ENCODE data around the gene RCE1. TPM values are rescaled to one million over a fixed set of nuclear protein-coding genes. Genes with fewer than 3 reads are reported as not detected.

Gene RCE1
- total RNA-seq, 2 donors from 2014 or later, result 34.5 to 37.5 TPM

DNA sequence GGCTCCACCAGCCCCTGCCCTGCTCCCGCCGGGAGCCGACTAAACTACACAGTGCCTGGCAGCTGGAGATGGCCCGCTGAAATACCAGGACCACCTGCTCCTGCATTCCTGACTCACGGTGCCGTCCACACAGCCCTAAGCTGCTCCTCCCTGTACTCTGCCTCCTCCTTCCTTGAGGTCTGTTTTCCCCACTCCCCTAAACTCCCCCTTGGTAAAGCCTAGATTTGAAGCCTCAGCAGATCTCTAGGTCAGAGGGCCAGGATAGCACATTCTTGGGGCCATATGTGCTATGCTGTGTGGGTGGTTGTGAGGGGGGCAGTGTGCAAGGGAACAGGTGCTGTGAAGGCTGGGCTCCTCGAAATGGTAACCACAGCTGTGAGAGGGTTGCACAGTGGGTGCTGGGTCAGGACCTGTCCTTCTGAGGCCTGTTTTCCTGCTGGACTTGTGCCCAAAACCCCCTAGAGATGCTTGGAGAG lies 23.3 kb downstream of the RCE1 start:
- Mint-ChIP-seq H3K9me3 (no peaks in the 10 kb centered on the region), H3K4me1 (no peaks in the 10 kb centered on the region), H3K27me3 (ENCODE audit: insufficient read depth) (no peaks in the 10 kb centered on the region), H3K36me3 (ENCODE audit: low read depth) (no peaks in the 10 kb centered on the region), H3K27ac (no peak overlapping the region), H3K4me3 (no peak overlapping the region)
- DNase-seq, result no peak
- TF ChIP-seq, protein P1, sequence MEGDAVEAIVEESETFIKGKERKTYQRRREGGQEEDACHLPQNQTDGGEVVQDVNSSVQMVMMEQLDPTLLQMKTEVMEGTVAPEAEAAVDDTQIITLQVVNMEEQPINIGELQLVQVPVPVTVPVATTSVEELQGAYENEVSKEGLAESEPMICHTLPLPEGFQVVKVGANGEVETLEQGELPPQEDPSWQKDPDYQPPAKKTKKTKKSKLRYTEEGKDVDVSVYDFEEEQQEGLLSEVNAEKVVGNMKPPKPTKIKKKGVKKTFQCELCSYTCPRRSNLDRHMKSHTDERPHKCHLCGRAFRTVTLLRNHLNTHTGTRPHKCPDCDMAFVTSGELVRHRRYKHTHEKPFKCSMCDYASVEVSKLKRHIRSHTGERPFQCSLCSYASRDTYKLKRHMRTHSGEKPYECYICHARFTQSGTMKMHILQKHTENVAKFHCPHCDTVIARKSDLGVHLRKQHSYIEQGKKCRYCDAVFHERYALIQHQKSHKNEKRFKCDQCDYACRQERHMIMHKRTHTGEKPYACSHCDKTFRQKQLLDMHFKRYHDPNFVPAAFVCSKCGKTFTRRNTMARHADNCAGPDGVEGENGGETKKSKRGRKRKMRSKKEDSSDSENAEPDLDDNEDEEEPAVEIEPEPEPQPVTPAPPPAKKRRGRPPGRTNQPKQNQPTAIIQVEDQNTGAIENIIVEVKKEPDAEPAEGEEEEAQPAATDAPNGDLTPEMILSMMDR (conservative IDR thresholded peaks at IDR 0.05), result no peak
- H3K9me3 ChIP-seq (ENCODE audit: control insufficient read depth, low read length), result no peaks in the 10 kb centered on the region
- no peaks in the 10 kb centered on the region for H3K4me1 ChIP-seq (ENCODE audit: control insufficient read depth, insufficient read depth, low read length)
- H3K4me3 ChIP-seq (ENCODE audit: low read length), result no peak overlapping the region
- no peaks in the 10 kb centered on the region for H3K27me3 ChIP-seq (ENCODE audit: control insufficient read depth, insufficient read depth, low read length, poor library complexity, severe bottlenecking)
- no peaks in the 10 kb centered on the region for H3K36me3 ChIP-seq (ENCODE audit: control insufficient read depth, insufficient read depth, low read length)
- no peak overlapping the region for H3K27ac ChIP-seq (ENCODE audit: low read depth, low read length)
- no peak overlapping the region for H3K9ac ChIP-seq (ENCODE audit: extremely low read depth, low read length, poor library complexity, severe bottlenecking)
- 82 to 92% methylated on average over 6 to 7 of the region's 7 CpGs for WGBS, 2 experiments (ENCODE audit: insufficient coverage in 1 of 2, insufficient read length in 1 of 2)

DNA sequence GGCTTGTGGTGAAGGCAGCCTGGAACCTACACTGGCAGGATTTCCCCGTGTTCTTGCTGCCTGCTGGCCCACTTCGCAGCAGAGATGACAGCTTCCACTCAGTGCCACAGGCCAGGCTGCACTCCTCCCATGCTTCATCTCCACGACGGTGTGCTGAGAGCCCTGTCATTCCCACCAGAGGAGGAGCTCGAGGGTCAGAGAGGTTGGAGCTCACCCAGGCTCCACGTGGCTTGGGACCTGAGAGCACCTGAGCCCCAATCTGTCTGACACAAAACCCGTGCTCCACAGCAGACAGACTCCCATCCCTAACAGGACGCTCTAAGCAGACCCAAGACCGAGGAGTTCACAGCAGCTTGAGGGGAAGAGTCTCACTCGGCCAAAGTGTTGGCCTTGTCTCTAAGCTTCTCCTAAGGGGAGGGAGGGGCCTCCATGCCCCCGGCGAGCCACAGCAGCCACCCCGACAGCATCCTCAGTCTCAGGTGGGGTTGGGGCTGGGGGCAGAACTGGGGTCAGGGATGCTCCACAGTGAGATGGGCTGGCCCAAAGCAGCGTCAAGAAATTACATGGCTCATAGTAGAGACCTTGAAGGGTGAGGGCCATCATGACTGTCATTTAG lies 24.3 kb downstream of the RCE1 start:
- Histone ChIP-seq H3K27ac (ENCODE audit: low read depth, low read length) (no peak overlapping the region), H3K36me3 (ENCODE audit: control insufficient read depth, insufficient read depth, low read length) (no peaks in the 10 kb centered on the region), H3K27me3 (ENCODE audit: control insufficient read depth, insufficient read depth, low read length, poor library complexity, severe bottlenecking) (no peaks in the 10 kb centered on the region), H3K9ac (ENCODE audit: extremely low read depth, low read length, poor library complexity, severe bottlenecking) (no peak overlapping the region), H3K9me3 (ENCODE audit: control insufficient read depth, low read length) (no peaks in the 10 kb centered on the region), H3K4me3 (ENCODE audit: low read length) (no peak overlapping the region), H3K4me1 (ENCODE audit: control insufficient read depth, insufficient read depth, low read length) (no peaks in the 10 kb centered on the region)
- H3K4me3 Mint-ChIP-seq, result no peak overlapping the region
- peak; percentile 73 for DNase-seq
- no peaks in the 10 kb centered on the region for H3K27me3 Mint-ChIP-seq (ENCODE audit: insufficient read depth)
- H3K4me1 Mint-ChIP-seq, result no peaks in the 10 kb centered on the region
- H3K36me3 Mint-ChIP-seq (ENCODE audit: low read depth), result no peaks in the 10 kb centered on the region
- H3K27ac Mint-ChIP-seq, result no peak overlapping the region
- TF ChIP-seq, protein P1 (conservative IDR thresholded peaks at IDR 0.05), result peak; percentile 50
- 88 to 90% methylated on average over 8 to 14 of the region's 14 CpGs for WGBS, 2 experiments (ENCODE audit: insufficient coverage in 1 of 2, insufficient read length in 1 of 2)
- no peaks in the 10 kb centered on the region for H3K9me3 Mint-ChIP-seq

DNA sequence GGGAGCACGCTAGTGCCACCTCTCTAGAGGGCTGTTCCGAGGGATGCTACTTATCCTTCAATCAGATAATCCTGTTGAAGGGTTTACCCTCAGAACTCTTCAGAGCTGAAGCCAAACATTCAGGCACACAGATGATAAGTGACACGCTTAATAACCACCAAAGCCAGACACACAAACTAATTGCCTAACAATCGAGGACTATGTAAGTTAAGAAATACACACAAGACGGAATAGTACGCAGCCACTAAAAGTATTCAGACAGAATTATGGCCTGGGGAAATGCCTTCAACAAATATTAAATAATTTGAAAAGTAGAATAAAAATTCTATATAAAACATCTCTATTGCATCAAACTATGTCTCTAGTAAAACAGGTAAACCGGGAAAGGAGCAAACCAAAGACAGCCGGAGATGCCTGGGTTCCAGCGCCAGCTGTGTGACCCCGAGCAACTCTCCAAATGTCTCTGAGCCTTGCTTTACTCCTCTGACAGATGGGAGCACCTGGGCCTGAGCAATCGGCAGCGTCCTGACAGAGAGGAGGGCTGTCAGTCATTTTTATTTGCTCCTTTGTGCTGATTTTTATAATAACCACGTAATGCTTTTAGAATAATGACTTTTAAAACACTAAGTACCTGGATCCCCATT lies 25.0 kb downstream of the RCE1 start:
- no peaks in the 10 kb centered on the region for H3K4me1 Mint-ChIP-seq
- Histone ChIP-seq H3K4me3 (ENCODE audit: low read length) (no peak overlapping the region), H3K4me1 (ENCODE audit: control insufficient read depth, insufficient read depth, low read length) (no peaks in the 10 kb centered on the region), H3K9me3 (ENCODE audit: control insufficient read depth, low read length) (no peaks in the 10 kb centered on the region), H3K27me3 (ENCODE audit: control insufficient read depth, insufficient read depth, low read length, poor library complexity, severe bottlenecking) (no peaks in the 10 kb centered on the region), H3K9ac (ENCODE audit: extremely low read depth, low read length, poor library complexity, severe bottlenecking) (no peak overlapping the region), H3K27ac (ENCODE audit: low read depth, low read length) (no peak overlapping the region), H3K36me3 (ENCODE audit: control insufficient read depth, insufficient read depth, low read length) (no peaks in the 10 kb centered on the region)
- H3K27ac Mint-ChIP-seq, result no peak overlapping the region
- no peak for DNase-seq
- no peaks in the 10 kb centered on the region for H3K27me3 Mint-ChIP-seq (ENCODE audit: insufficient read depth)
- 96 to 97% methylated on average over 10 to 11 of the region's 13 CpGs for WGBS, 2 experiments (ENCODE audit: insufficient coverage in 1 of 2, insufficient read length in 1 of 2)
- H3K4me3 Mint-ChIP-seq, result no peak overlapping the region
- no peaks in the 10 kb centered on the region for H3K36me3 Mint-ChIP-seq (ENCODE audit: low read depth)
- H3K9me3 Mint-ChIP-seq, result no peaks in the 10 kb centered on the region
- TF ChIP-seq, protein P1 (conservative IDR thresholded peaks at IDR 0.05), result no peak
